Measurements from ENCODE around the gene DNM3.
"Not testable (repeated sequence)": the region's sequence is repeated elsewhere in the genome, so short reads cannot be mapped to it uniquely, and the experiment has no call there.

The DNM3 gene

DNA sequence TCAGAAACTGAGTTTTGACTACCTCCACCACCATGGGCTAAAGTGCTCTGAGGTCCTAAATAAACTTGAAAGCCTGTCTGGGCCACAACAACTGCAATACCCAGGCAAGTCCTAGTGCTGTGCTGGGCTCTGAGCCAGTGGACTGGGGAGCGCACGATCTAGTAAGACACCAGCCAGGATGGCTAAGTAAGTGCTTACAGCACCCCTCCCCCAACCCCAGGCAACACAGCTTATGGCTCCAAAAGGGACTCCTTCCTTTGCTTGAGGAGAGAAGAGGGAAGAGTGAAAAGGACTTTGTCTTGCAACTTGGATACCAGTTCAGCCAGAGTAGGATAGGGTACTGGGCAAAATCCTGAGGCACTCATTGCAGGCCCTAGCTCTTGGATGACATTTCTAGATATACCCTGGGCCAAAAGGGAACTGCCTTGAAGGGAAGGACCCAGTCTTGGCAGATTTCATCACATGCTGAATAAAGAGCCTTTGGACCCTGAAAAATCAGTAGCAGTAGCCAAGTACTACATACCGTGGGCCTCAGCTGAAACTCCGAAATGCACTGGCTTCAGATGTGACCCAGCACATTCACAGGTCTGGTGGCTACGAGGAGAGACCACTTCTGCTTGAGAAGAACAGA lies 580.8 kb downstream of the DNM3 start:
- Histone ChIP-seq H3K27ac (ENCODE audit: low read depth, low read length) (no peak overlapping the region), H3K4me3 (ENCODE audit: low read depth in 1 of 2, low read length in 2 of 2) (no peak overlapping the region)

DNA sequence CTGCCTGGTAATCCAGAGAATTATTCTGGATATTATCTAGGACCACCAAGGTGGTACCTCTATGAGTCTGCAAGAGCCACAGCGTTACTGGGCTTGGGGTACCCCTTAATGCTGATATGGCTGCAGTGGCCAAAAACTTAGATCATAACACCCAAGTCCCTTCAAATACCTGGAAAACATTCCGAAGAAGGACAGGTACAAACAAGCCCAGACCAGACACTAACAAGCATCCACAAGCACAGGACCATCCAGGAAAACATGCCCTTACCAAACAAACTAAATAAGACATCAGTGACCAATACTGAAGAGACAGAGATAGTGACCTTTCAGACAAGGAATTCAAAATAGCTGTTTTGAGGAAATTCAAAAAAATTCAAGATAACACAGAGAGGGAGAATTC lies 582.0 kb downstream of the DNM3 start:
- Histone ChIP-seq H3K27ac (ENCODE audit: low read depth, low read length) (no peak overlapping the region), H3K4me3 (ENCODE audit: low read depth in 1 of 2, low read length in 2 of 2) (no peak overlapping the region), H3K36me3 (ENCODE audit: insufficient read depth, low read length) (no peaks in the 10 kb centered on the region), H3K27me3 (ENCODE audit: control insufficient read depth in 1 of 2, insufficient read depth in 2 of 2, low read length in 2 of 2) (no peaks in the 10 kb centered on the region), H3K9ac (ENCODE audit: low read length) (no peak overlapping the region), H3K9me3 (ENCODE audit: low read length) (no peaks in the 10 kb centered on the region), H3K4me1 (ENCODE audit: insufficient read depth, low read length) (peaks cover 5% of the 10 kb centered on the region)

More for the DNA sequence above, 580.8 kb downstream of the DNM3 start:
- H3K4me1 ChIP-seq (ENCODE audit: insufficient read depth, low read length) = peaks cover 5% of the 10 kb centered on the region
- no peaks in the 10 kb centered on the region for H3K9me3 ChIP-seq (ENCODE audit: low read length)
- no peaks in the 10 kb centered on the region for H3K36me3 ChIP-seq (ENCODE audit: insufficient read depth, low read length)
- H3K27me3 ChIP-seq (ENCODE audit: control insufficient read depth in 1 of 2, insufficient read depth in 2 of 2, low read length in 2 of 2) = no peaks in the 10 kb centered on the region
- no peak overlapping the region for H3K9ac ChIP-seq (ENCODE audit: low read length)

DNA sequence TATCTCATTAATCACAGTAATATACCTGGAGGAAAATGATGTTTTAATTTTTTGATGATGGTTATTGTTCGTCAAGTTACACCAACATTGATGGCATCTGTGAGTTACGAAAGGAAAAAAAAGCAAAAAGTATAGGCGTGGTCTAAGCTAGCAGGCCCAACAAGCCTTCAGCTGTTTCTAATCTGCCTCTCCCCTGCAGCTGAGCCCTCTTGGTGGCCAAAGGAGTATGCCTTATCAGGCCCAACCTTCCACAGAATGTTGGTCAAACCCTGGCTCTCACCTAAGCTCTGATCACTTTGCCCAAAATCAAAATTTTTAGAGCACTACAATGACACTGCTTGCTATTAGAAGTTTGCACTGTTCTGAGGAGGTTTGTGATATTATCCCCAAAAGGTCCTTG lies 584.0 kb downstream of the DNM3 start:
- Histone ChIP-seq H3K9me3 (ENCODE audit: low read length) (no peaks in the 10 kb centered on the region), H3K4me3 (ENCODE audit: low read depth in 1 of 2, low read length in 2 of 2) (no peak overlapping the region), H3K27ac (ENCODE audit: low read depth, low read length) (no peak overlapping the region), H3K27me3 (ENCODE audit: control insufficient read depth in 1 of 2, insufficient read depth in 2 of 2, low read length in 2 of 2) (no peaks in the 10 kb centered on the region), H3K4me1 (ENCODE audit: insufficient read depth, low read length) (peaks cover 5% of the 10 kb centered on the region), H3K36me3 (ENCODE audit: insufficient read depth, low read length) (no peaks in the 10 kb centered on the region), H3K9ac (ENCODE audit: low read length) (no peak overlapping the region)

DNA sequence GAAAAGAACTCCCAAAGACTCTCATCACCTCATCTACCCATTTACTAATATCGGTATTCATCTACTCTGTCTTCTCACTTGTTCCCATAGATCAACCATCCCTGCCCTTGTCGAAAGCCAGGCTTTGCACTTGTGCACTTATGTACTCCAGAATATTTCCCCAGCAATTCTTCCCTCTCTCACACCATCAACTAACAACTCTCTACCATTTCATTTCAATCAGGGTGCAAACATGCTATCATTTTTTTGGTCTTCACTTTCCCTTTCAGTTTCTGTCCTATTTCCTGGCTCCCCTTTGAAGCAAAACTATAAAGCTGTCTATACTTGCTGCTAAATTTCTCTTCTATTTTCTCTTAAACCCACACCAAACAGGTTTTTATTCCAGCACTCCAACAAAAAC lies 585.9 kb downstream of the DNM3 start:
- Histone ChIP-seq H3K27me3 (ENCODE audit: control insufficient read depth in 1 of 2, insufficient read depth in 2 of 2, low read length in 2 of 2) (no peaks in the 10 kb centered on the region), H3K4me1 (ENCODE audit: insufficient read depth, low read length) (peaks cover under 1% of the 10 kb centered on the region), H3K9ac (ENCODE audit: low read length) (no peak overlapping the region), H3K9me3 (ENCODE audit: low read length) (no peaks in the 10 kb centered on the region), H3K36me3 (ENCODE audit: insufficient read depth, low read length) (no peaks in the 10 kb centered on the region), H3K27ac (ENCODE audit: low read depth, low read length) (no peak overlapping the region), H3K4me3 (ENCODE audit: low read depth in 1 of 2, low read length in 2 of 2) (no peak overlapping the region)

DNA sequence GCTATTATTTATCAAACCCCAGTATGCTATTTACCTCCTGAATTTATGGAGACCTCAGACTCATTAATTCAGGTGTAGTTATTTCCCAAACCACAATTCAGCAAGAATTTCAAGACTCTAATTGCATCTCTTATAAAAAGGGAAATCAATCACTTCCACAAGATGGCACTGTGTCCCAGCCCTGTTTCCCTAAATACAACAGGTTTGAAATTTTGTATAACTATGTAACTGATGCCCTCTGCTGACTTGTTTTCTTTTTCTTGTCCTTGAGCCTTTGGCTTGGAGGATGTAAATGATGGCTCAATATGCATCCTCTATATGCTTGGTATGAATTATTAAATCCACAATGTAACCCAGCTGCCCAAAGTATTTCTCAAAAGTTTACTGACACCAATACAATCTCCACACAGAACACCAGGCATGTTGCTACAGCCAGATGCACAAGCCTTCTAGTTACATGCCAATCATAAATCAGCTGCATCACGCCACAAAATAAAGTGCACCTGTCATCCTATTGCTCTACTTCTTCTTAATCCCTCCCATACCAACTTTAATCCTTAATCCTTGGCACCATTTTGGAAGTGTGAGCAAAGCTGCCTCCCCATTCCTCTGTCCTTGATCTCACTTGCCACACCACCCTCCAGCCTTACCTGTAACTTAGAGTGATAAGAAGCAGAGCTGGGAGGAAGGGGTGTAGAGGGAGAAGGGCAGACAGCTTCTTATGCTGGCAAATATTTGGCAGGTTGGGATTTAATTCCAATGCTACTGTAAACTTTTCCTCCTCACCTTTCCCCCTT lies 588.2 kb downstream of the DNM3 start:
- no peaks in the 10 kb centered on the region for H3K9me3 ChIP-seq (ENCODE audit: low read length)
- H3K4me1 ChIP-seq (ENCODE audit: insufficient read depth, low read length) = no peaks in the 10 kb centered on the region
- H3K27me3 ChIP-seq (ENCODE audit: control insufficient read depth in 1 of 2, insufficient read depth in 2 of 2, low read length in 2 of 2) = no peaks in the 10 kb centered on the region
- H3K36me3 ChIP-seq (ENCODE audit: insufficient read depth, low read length) = no peaks in the 10 kb centered on the region
- no peak overlapping the region for H3K9ac ChIP-seq (ENCODE audit: low read length)
- H3K27ac ChIP-seq (ENCODE audit: low read depth, low read length) = no peak overlapping the region
- H3K4me3 ChIP-seq (ENCODE audit: low read depth in 1 of 2, low read length in 2 of 2) = no peak overlapping the region

DNA sequence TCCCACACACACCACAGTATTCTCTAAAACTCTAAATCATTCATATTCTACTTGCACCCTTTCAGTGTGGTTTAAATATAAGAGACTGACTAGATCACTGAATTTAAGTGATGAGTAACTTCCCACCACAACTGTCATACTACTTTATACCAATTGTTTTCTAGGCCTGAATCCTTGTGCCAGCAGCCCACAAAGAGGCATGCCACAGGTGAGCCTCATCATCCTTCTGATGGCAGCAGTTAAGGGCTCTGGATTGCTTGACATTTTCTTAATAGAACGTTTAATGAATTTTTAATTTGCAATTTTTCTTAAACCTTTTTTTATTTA lies 588.8 kb downstream of the DNM3 start:
- Histone ChIP-seq H3K9ac (ENCODE audit: low read length) (no peak overlapping the region), H3K27ac (ENCODE audit: low read depth, low read length) (no peak overlapping the region), H3K36me3 (ENCODE audit: insufficient read depth, low read length) (no peaks in the 10 kb centered on the region), H3K9me3 (ENCODE audit: low read length) (no peaks in the 10 kb centered on the region), H3K27me3 (ENCODE audit: control insufficient read depth in 1 of 2, insufficient read depth in 2 of 2, low read length in 2 of 2) (no peaks in the 10 kb centered on the region), H3K4me3 (ENCODE audit: low read depth in 1 of 2, low read length in 2 of 2) (no peak overlapping the region), H3K4me1 (ENCODE audit: insufficient read depth, low read length) (no peaks in the 10 kb centered on the region)

DNA sequence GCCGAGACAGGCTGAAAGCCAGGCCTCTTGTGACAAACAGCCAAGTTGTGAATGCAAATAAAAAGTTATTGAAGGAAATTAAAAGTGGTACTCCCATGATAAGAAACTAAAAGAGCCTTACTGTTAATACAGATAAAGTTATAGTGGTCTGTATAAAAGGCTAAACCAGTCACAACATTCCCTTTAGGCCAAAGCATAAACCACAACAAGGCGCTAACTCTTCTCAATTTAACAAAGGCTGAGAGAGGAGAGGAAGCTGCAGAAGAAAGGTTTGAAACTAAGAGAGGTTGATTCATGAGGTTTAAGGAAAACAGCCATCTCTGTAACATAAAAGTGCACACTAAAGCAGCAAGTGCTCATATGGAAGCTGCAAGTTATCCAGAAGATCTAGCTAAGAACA lies 589.9 kb downstream of the DNM3 start:
- no peak overlapping the region for H3K9ac ChIP-seq (ENCODE audit: low read length)
- H3K27me3 ChIP-seq (ENCODE audit: control insufficient read depth in 1 of 2, insufficient read depth in 2 of 2, low read length in 2 of 2) = no peaks in the 10 kb centered on the region
- H3K4me3 ChIP-seq (ENCODE audit: low read depth in 1 of 2, low read length in 2 of 2) = no peak overlapping the region
- no peaks in the 10 kb centered on the region for H3K4me1 ChIP-seq (ENCODE audit: insufficient read depth, low read length)
- no peaks in the 10 kb centered on the region for H3K36me3 ChIP-seq (ENCODE audit: insufficient read depth, low read length)
- H3K9me3 ChIP-seq (ENCODE audit: low read length) = no peaks in the 10 kb centered on the region
- H3K27ac ChIP-seq (ENCODE audit: low read depth, low read length) = no peak overlapping the region

DNA sequence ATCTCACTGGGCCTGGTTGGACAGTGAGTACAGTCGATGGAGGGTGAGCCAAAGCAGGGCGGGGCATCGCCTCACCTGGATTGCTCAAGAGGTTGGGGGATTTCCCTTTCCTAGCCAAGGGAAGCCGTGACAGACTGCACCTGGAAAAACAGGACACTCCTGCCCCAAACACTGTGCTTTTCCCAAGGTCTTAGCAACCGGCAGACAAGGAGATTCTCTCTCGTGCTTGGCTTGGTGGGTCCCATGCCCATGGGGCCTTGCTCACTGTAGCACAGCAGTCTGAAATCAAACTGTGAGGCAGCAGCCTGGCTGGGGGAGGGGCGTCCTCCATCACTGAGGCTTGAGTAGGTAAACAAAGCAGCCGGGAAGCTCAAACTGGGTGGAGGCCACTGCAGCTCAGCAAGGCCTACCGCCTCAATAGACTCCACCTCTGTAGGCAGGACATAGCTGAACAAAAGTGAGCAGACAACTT lies 590.5 kb downstream of the DNM3 start:
- no peak overlapping the region for H3K9ac ChIP-seq (ENCODE audit: low read length)
- no peak overlapping the region for H3K4me3 ChIP-seq (ENCODE audit: low read depth in 1 of 2, low read length in 2 of 2)
- H3K36me3 ChIP-seq (ENCODE audit: insufficient read depth, low read length) = no peaks in the 10 kb centered on the region
- H3K27me3 ChIP-seq (ENCODE audit: control insufficient read depth in 1 of 2, insufficient read depth in 2 of 2, low read length in 2 of 2) = no peaks in the 10 kb centered on the region
- no peaks in the 10 kb centered on the region for H3K4me1 ChIP-seq (ENCODE audit: insufficient read depth, low read length)
- H3K27ac ChIP-seq (ENCODE audit: low read depth, low read length) = no peak overlapping the region
- H3K9me3 ChIP-seq (ENCODE audit: low read length) = no peaks in the 10 kb centered on the region

DNA sequence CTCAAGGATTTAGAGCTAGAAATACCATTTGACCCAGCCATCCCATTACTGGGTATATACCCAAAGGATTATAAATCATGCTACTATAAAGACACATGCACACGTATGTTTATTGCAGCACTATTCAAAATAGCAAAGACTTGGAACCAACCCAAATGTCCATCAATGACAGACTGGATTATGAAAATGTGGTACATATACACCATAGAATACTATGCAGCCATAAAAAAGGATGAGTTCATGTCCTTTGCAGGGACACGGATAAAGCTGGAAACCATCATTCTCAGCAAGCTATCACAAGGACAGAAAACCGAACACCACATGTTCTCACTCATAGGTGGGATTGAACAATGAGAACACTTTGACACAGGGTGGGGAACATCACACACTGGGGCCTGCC lies 595.9 kb downstream of the DNM3 start:
- not testable (repeated sequence) for H3K27ac ChIP-seq (ENCODE audit: low read depth, low read length); H3K9ac ChIP-seq (ENCODE audit: low read length); H3K4me1 ChIP-seq (ENCODE audit: insufficient read depth, low read length); H3K4me3 ChIP-seq (ENCODE audit: low read depth in 1 of 2, low read length in 2 of 2); H3K36me3 ChIP-seq (ENCODE audit: insufficient read depth, low read length); H3K9me3 ChIP-seq (ENCODE audit: low read length); H3K27me3 ChIP-seq (ENCODE audit: control insufficient read depth in 1 of 2, insufficient read depth in 2 of 2, low read length in 2 of 2)

DNA sequence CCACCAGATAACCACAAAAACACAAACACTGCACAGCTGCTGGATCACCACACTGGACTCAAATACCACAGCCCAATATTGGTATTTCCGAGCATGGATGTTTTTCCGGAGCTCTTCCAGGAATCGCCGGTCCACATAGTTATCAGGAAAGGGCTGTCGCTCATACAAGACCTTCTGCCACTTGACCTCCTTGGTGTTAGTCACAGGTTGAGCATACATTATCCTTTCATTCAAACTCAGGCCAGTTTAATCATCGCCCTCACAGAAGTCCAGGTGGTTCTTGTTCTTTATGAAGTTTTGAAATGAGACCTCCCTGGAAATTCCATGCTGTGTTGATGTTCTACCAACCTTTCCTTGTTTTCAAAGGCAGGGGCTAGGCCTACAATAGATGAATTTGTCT lies 601.1 kb downstream of the DNM3 start:
- no peak overlapping the region for H3K9ac ChIP-seq (ENCODE audit: low read length)
- peak overlapping the region in 1 of 2 donors; percentile 75 for H3K4me3 ChIP-seq (ENCODE audit: low read depth in 1 of 2, low read length in 2 of 2)
- no peaks in the 10 kb centered on the region for H3K9me3 ChIP-seq (ENCODE audit: low read length)
- H3K27ac ChIP-seq (ENCODE audit: low read depth, low read length) = no peak overlapping the region
- peaks cover 5% of the 10 kb centered on the region for H3K36me3 ChIP-seq (ENCODE audit: insufficient read depth, low read length)
- H3K4me1 ChIP-seq (ENCODE audit: insufficient read depth, low read length) = peaks cover 15% of the 10 kb centered on the region
- H3K27me3 ChIP-seq (ENCODE audit: control insufficient read depth in 1 of 2, insufficient read depth in 2 of 2, low read length in 2 of 2) = no peaks in the 10 kb centered on the region

DNA sequence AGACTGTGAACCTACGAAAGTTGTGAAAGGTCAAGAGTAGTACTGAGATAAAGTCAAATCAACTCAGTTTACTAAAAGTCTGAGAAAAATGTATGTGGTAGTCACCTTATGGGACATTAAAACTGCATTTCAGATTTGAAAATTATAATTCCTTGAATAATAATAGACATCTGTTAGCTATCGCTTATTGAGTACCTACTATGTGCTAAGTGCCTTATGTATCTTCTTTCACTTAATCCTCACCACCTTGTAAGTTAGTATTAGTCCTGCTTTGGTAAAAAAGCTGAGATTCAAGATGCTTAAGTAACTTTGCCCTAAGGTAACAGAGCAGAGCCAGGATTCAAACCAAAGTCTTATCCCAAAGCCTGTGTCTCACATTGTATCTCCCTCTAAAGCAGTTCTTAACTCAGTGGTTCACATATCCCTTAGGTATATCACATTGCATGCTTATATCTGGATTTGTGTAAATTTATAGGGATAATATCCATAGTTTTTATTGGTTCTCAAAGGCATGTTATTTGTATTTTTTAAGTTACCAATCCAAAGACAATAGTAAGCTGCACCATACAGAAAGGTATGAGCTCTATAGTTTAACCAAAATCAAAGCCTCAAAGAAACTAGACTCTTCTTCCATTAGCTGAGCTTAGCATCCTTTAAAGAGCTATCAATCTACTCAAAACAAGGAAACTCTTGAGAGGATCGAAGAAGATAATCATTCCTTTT lies 601.7 kb downstream of the DNM3 start:
- Histone ChIP-seq H3K4me1 (ENCODE audit: insufficient read depth, low read length) (peaks cover 15% of the 10 kb centered on the region), H3K27ac (ENCODE audit: low read depth, low read length) (no peak overlapping the region), H3K9ac (ENCODE audit: low read length) (peak overlapping the region; percentile 55), H3K9me3 (ENCODE audit: low read length) (no peaks in the 10 kb centered on the region), H3K36me3 (ENCODE audit: insufficient read depth, low read length) (peaks cover 5% of the 10 kb centered on the region), H3K4me3 (ENCODE audit: low read depth in 1 of 2, low read length in 2 of 2) (peak overlapping the region; percentile 75 to 96), H3K27me3 (ENCODE audit: control insufficient read depth in 1 of 2, insufficient read depth in 2 of 2, low read length in 2 of 2) (no peaks in the 10 kb centered on the region)

Data from muscle layer of colon (tissue), 2 donors.